HL-60 (cell line): ENCODE data around the gene HTR3A.
A peak's percentile ranks its signal among the peaks of the same experiment; 100 is the strongest.

Source experiments
- DNase-seq, 2 experiments: peaks; one replicate each; pipeline ENCODE4 v3.0.0-alpha.2; 2010 to 2020; ENCODE audit warnings: low read depth in 1 of 2, low spot score in 1 of 2
- H3K27ac ChIP-seq: fragments of 250-450 bp; sonication (Bioruptor Pico); replicated peaks from 2 replicates; pipeline ENCODE4 v1.5.1; 2020; ENCODE audit warnings: mild to moderate bottlenecking, moderate library complexity
- H3K27me3 ChIP-seq: fragments of 250-450 bp; sonication (Bioruptor Pico); 2 replicates; pipeline ENCODE4 v1.5.1; 2021; ENCODE audit warnings: mild to moderate bottlenecking, moderate library complexity; ENCODE audit not compliant: insufficient read depth, poor library complexity, severe bottlenecking
- H3K4me3 ChIP-seq: replicated peaks from 2 replicates; pipeline ENCODE4 v1.5.1; 2011; ENCODE audit warnings: mild to moderate bottlenecking, control low read depth, low read length; ENCODE audit not compliant: insufficient read depth
- GABPA ChIP-seq: IDR thresholded peaks from 2 replicates; pipeline ENCODE4 v1.6.1; 2012; ENCODE audit warnings: low read depth
- POLR2AphosphoS5 ChIP-seq: IDR thresholded peaks from 2 replicates; pipeline ENCODE4 v1.6.1; 2012; ENCODE audit warnings: low read depth
- SPI1 ChIP-seq: IDR thresholded peaks from 2 replicates; pipeline ENCODE4 v1.6.1; 2012; ENCODE audit warnings: low read depth, mild to moderate bottlenecking, borderline replicate concordance
- TF ChIP-seq, protein P1 (sequence below): IDR thresholded peaks from one replicate; pipeline ENCODE4 v1.5.1; 2011; ENCODE audit warnings: low read length, control low read depth, inconsistent platforms; ENCODE audit not compliant: insufficient read depth
- TF ChIP-seq, protein P2 (sequence below): IDR thresholded peaks from 2 replicates; pipeline ENCODE4 v1.6.1; 2012; ENCODE audit warnings: low read depth; ENCODE audit not compliant: insufficient replicate concordance

The HTR3A gene

DNA sequence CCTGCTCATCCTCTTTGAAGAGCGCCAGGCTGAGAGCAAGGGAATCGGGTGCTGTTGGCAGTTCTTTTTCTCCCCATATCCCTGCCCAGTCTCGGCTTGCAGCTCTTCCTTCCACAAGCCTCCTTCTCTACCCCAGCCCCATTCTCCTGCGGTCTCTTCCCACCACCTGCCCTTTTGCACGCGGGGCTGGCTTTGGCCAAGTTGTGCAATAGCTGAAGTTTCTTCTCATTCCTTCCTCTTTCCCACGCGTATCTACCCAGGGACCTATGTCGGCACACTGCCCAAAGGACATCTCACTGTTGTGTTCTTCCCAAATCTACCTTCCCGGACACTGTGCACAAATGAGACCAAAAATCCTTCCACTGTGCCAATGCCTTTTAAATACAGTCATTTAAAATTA, 22.3 kb upstream of the HTR3A start:
- DNase-seq: peak; percentile 62 to 89
- Histone ChIP-seq H3K27me3 (no peaks in the 10 kb centered on the region), H3K27ac (peak overlapping the region; percentile 56), H3K4me3 (no peak overlapping the region)
- TF ChIP-seq GABPA (no peak), SPI1 (peak; percentile 25; the same call in 1 of the 2 replicates), POLR2AphosphoS5 (peak; percentile 82)
- TF ChIP-seq, protein P1, sequence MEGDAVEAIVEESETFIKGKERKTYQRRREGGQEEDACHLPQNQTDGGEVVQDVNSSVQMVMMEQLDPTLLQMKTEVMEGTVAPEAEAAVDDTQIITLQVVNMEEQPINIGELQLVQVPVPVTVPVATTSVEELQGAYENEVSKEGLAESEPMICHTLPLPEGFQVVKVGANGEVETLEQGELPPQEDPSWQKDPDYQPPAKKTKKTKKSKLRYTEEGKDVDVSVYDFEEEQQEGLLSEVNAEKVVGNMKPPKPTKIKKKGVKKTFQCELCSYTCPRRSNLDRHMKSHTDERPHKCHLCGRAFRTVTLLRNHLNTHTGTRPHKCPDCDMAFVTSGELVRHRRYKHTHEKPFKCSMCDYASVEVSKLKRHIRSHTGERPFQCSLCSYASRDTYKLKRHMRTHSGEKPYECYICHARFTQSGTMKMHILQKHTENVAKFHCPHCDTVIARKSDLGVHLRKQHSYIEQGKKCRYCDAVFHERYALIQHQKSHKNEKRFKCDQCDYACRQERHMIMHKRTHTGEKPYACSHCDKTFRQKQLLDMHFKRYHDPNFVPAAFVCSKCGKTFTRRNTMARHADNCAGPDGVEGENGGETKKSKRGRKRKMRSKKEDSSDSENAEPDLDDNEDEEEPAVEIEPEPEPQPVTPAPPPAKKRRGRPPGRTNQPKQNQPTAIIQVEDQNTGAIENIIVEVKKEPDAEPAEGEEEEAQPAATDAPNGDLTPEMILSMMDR: no peak
- TF ChIP-seq, protein P2, sequence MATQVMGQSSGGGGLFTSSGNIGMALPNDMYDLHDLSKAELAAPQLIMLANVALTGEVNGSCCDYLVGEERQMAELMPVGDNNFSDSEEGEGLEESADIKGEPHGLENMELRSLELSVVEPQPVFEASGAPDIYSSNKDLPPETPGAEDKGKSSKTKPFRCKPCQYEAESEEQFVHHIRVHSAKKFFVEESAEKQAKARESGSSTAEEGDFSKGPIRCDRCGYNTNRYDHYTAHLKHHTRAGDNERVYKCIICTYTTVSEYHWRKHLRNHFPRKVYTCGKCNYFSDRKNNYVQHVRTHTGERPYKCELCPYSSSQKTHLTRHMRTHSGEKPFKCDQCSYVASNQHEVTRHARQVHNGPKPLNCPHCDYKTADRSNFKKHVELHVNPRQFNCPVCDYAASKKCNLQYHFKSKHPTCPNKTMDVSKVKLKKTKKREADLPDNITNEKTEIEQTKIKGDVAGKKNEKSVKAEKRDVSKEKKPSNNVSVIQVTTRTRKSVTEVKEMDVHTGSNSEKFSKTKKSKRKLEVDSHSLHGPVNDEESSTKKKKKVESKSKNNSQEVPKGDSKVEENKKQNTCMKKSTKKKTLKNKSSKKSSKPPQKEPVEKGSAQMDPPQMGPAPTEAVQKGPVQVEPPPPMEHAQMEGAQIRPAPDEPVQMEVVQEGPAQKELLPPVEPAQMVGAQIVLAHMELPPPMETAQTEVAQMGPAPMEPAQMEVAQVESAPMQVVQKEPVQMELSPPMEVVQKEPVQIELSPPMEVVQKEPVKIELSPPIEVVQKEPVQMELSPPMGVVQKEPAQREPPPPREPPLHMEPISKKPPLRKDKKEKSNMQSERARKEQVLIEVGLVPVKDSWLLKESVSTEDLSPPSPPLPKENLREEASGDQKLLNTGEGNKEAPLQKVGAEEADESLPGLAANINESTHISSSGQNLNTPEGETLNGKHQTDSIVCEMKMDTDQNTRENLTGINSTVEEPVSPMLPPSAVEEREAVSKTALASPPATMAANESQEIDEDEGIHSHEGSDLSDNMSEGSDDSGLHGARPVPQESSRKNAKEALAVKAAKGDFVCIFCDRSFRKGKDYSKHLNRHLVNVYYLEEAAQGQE: no peak

DNA sequence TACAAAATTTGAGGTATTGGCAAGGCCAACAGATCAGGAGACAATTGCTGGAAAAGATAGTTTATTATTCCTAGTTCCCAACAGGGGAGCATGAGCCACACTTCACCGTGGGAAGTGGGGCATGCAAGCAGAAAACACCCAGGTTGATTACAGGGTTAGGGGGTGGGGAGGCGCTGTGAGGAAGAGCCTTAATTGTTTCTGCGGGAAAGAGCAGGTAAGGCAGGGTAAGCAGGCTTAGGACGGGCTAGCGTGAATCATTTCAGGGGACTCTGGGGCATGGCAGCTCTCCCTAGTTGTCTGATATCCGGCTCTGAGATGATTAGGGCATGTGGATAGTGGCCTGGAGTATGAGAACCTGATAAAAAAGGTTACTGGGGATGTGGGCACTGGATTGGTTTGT, 20.7 kb upstream of the HTR3A start:
- Histone ChIP-seq H3K4me3 (no peak overlapping the region), H3K27ac (no peak overlapping the region), H3K27me3 (no peaks in the 10 kb centered on the region)
- TF ChIP-seq, protein P2: no peak
- no peak for TF ChIP-seq POLR2AphosphoS5
- TF ChIP-seq GABPA: no peak
- TF ChIP-seq, protein P1: no peak
- TF ChIP-seq SPI1: no peak
- DNase-seq: no peak

DNA sequence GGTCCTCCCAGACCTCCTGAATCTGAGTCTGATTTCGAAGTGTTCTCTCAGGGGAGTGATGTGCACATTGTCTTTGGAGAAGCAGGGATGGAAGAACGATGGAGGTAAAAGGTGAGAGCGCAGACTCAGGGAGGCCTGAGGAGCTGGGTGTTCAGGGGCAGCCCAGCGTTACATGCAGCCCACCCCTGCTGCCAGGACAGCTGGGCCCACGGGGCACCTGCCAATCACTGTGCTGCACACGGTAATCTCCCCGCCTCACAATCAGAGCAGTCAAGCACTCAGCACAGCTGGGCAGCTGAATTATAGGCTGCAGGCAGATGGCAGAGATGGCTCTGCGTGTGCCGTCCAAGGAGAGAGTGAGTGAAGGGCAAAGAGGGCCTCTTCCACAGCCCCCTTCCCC, 17.9 kb upstream of the HTR3A start:
- TF ChIP-seq, protein P2: no peak
- TF ChIP-seq GABPA (no peak), POLR2AphosphoS5 (no peak), SPI1 (no peak)
- TF ChIP-seq, protein P1: no peak
- no peak for DNase-seq
- no peaks in the 10 kb centered on the region for H3K27me3 ChIP-seq

More for the DNA sequence above, 17.9 kb upstream of the HTR3A start:
- no peak overlapping the region for H3K27ac ChIP-seq
- no peak overlapping the region for H3K4me3 ChIP-seq
